Measurements from ENCODE around the gene ASXL2. TPM values are rescaled to one million over a fixed set of nuclear protein-coding genes. Genes with fewer than 3 reads are reported as not detected.

ASXL2 gene
- total RNA-seq, 1 experiment from 2014 or later, result 35.7 TPM

- Mint-ChIP-seq H3K27me3 (ENCODE audit: insufficient read depth, unreplicated experiment) (no peaks in the 10 kb centered on the region), H3K36me3 (ENCODE audit: insufficient read depth, unreplicated experiment) (peaks cover 54% of the 10 kb centered on the region), H3K9me3 (ENCODE audit: unreplicated experiment) (no peaks in the 10 kb centered on the region), H3K27ac (ENCODE audit: unreplicated experiment) (no peak overlapping the region), H3K4me3 (ENCODE audit: unreplicated experiment) (no peak overlapping the region), H3K4me1 (ENCODE audit: low read depth, unreplicated experiment) (no peaks in the 10 kb centered on the region)
- no peak for DNase-seq
- no peaks in the 10 kb centered on the region for H3K27me3 ChIP-seq (replicated peaks; ENCODE audit: control insufficient read depth, insufficient read depth, low read length)
- intact Hi-C loops (cut with micrococcal nuclease; ENCODE audit: unreplicated experiment), result no loop called here
- H3K4me1 ChIP-seq, result 0 out of 2 replicates have a peak, but pooled peaks cover 3% of the 10 kb centered on the region
- H3K4me3 ChIP-seq (ENCODE audit: low read depth, low read length), result no peak overlapping the region
- H3K9me3 ChIP-seq, result no peaks in the 10 kb centered on the region
- ChIA-PET CTCF (no interaction called here), POLR2A (no interaction called here)
- H3K36me3 ChIP-seq (ENCODE audit: control insufficient read depth, insufficient read depth, low read length), result no peaks in the 10 kb centered on the region
- TSS peak; percentile 2 for BruUV-seq (replicated peaks)
- TF ChIP-seq, protein P1, sequence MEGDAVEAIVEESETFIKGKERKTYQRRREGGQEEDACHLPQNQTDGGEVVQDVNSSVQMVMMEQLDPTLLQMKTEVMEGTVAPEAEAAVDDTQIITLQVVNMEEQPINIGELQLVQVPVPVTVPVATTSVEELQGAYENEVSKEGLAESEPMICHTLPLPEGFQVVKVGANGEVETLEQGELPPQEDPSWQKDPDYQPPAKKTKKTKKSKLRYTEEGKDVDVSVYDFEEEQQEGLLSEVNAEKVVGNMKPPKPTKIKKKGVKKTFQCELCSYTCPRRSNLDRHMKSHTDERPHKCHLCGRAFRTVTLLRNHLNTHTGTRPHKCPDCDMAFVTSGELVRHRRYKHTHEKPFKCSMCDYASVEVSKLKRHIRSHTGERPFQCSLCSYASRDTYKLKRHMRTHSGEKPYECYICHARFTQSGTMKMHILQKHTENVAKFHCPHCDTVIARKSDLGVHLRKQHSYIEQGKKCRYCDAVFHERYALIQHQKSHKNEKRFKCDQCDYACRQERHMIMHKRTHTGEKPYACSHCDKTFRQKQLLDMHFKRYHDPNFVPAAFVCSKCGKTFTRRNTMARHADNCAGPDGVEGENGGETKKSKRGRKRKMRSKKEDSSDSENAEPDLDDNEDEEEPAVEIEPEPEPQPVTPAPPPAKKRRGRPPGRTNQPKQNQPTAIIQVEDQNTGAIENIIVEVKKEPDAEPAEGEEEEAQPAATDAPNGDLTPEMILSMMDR (IDR thresholded peaks at IDR 0.05; ENCODE audit: insufficient read depth in 1 of 2, low read depth in 1 of 2, low read length in 1 of 2, severe bottlenecking in 1 of 2, unreplicated experiment in 1 of 2), result no peak
Measured at GRCh38 chr2:25794544-25795276, 83.6 kb downstream of the ASXL2 start.

DNA sequence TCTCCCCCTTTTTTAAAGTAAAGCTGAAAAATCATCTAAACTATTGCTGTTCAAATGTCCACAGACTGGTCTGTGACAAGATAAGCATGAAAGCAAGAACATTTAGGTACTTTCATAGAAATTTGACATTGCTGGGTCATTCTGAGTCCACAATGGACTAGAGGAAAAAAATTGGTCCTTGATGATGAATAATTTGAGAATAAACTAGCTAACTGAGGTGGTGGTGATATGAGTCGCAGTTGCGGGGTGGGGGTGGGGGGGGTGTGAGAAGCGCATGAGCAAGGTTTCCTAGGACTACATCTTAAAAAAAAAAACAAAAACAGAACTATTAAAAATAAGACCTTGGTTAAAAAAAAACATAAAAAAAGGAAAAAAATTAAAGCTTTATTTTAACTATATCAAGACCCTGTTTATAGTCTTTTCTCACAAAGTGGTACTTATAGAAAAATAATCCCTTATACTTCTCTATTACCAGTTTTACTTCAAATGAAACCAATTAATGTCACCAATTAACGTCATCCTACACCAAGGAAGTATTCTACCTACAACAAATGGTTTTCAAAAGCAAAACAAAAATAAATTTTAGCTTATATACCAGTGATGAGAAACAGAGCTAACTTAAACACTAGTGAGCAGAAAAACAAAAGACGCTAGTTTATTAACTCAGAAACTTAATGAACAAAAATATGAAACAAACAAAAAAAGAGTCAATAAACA, 88.1 kb downstream of the ASXL2 start:
- ChIA-PET POLR2A (interaction anchor here (0.6 kb wide), 1 partner anchor 15 kb away, joined by 4 read pairs; no protein-coding TSS in a partner anchor), CTCF (interaction anchor here (0.7 kb wide), 1 partner anchor 88 kb away, joined by 3 read pairs; no protein-coding TSS in a partner anchor)
- Histone ChIP-seq H3K36me3 (ENCODE audit: control insufficient read depth, insufficient read depth, low read length) (no peaks in the 10 kb centered on the region), H3K9me3 (no peaks in the 10 kb centered on the region), H3K4me1 (peaks cover 11% of the 10 kb centered on the region), H3K4me3 (ENCODE audit: low read depth, low read length) (no peak overlapping the region), H3K27me3 (replicated peaks; ENCODE audit: control insufficient read depth, insufficient read depth, low read length) (no peaks in the 10 kb centered on the region)
- Mint-ChIP-seq H3K27me3 (ENCODE audit: insufficient read depth, unreplicated experiment) (no peaks in the 10 kb centered on the region), H3K9me3 (ENCODE audit: unreplicated experiment) (no peaks in the 10 kb centered on the region), H3K4me1 (ENCODE audit: low read depth, unreplicated experiment) (peaks cover 7% of the 10 kb centered on the region), H3K36me3 (ENCODE audit: insufficient read depth, unreplicated experiment) (peaks cover 22% of the 10 kb centered on the region), H3K27ac (ENCODE audit: unreplicated experiment) (no peak overlapping the region), H3K4me3 (ENCODE audit: unreplicated experiment) (no peak overlapping the region)
- BruUV-seq (replicated peaks), result no TSS peak
- DNase-seq, result no peak
- intact Hi-C loops (cut with micrococcal nuclease; ENCODE audit: unreplicated experiment), result no loop called here
- TF ChIP-seq, protein P1 (IDR thresholded peaks at IDR 0.05; ENCODE audit: insufficient read depth in 1 of 2, low read depth in 1 of 2, low read length in 1 of 2, severe bottlenecking in 1 of 2, unreplicated experiment in 1 of 2), result no peak

- no peak overlapping the region for H3K4me3 Mint-ChIP-seq (ENCODE audit: unreplicated experiment)
- TF ChIP-seq, protein P1 (IDR thresholded peaks at IDR 0.05; ENCODE audit: insufficient read depth in 1 of 2, low read depth in 1 of 2, low read length in 1 of 2, severe bottlenecking in 1 of 2, unreplicated experiment in 1 of 2), result no peak
- no peak overlapping the region for H3K27ac Mint-ChIP-seq (ENCODE audit: unreplicated experiment)
- no peaks in the 10 kb centered on the region for H3K9me3 Mint-ChIP-seq (ENCODE audit: unreplicated experiment)
- ChIA-PET POLR2A (no interaction called here), CTCF (no interaction called here)
- no peak overlapping the region for H3K4me3 ChIP-seq (ENCODE audit: low read depth, low read length)
- H3K4me1 ChIP-seq, result peaks cover 11% of the 10 kb centered on the region
- intact Hi-C loops (cut with micrococcal nuclease; ENCODE audit: unreplicated experiment), result no loop called here
- H3K4me1 Mint-ChIP-seq (ENCODE audit: low read depth, unreplicated experiment), result peaks cover 12% of the 10 kb centered on the region
- no peaks in the 10 kb centered on the region for H3K9me3 ChIP-seq
- DNase-seq, result no peak
- H3K27me3 Mint-ChIP-seq (ENCODE audit: insufficient read depth, unreplicated experiment), result no peaks in the 10 kb centered on the region
- H3K36me3 ChIP-seq (ENCODE audit: control insufficient read depth, insufficient read depth, low read length), result no peaks in the 10 kb centered on the region
- no TSS peak for BruUV-seq (replicated peaks)
- no peaks in the 10 kb centered on the region for H3K27me3 ChIP-seq (replicated peaks; ENCODE audit: control insufficient read depth, insufficient read depth, low read length)
- peaks cover 30% of the 10 kb centered on the region for H3K36me3 Mint-ChIP-seq (ENCODE audit: insufficient read depth, unreplicated experiment)
Measured at GRCh38 chr2:25788457-25788856, 89.8 kb downstream of the ASXL2 start.
